Smooth muscle cell (in vitro differentiated cells): ENCODE data around the gene ACAD11. TPM values are rescaled to one million over a fixed set of nuclear protein-coding genes. Genes with fewer than 3 reads are reported as not detected.

Experiments
- DNase-seq: peaks from one replicate; lab custom pipeline; 2025; ENCODE audit not compliant: unreplicated experiment; lab: John Stamatoyannopoulos, UW
- H2AFZ ChIP-seq: fragments of 200-600 bp; sonication (generic); 2 replicates; pipeline ENCODE4 v1.6.0; 2016; ENCODE audit warnings: antibody characterized with exemption, low read depth, mild to moderate bottlenecking
- H3F3A ChIP-seq: fragments of 200-600 bp; sonication (generic); 2 replicates; pipeline ENCODE4 v1.6.0; 2017; ENCODE audit warnings: antibody characterized with exemption, low read depth
- H3K27ac ChIP-seq: fragments of 200-600 bp; sonication (generic); 2 replicates; pipeline ENCODE4 v1.5.1; 2016; ENCODE audit warnings: low read depth, mild to moderate bottlenecking
- H3K27me3 ChIP-seq: fragments of 200-600 bp; sonication (generic); 2 replicates; pipeline ENCODE4 v1.6.1; 2016; ENCODE audit warnings: low read depth, mild to moderate bottlenecking
- H3K36me3 ChIP-seq: fragments of 200-600 bp; sonication (generic); 2 replicates; pipeline ENCODE4 v1.5.1; 2016; ENCODE audit warnings: low read depth
- H3K4me1 ChIP-seq: fragments of 200-600 bp; sonication (generic); 2 replicates; pipeline ENCODE4 v1.5.1; 2016; ENCODE audit warnings: low read depth
- H3K4me2 ChIP-seq: fragments of 200-600 bp; sonication (generic); 2 replicates; pipeline ENCODE4 v1.6.0; 2016; ENCODE audit warnings: mild to moderate bottlenecking
- H3K4me3 ChIP-seq: fragments of 200-600 bp; sonication (generic); 2 replicates; pipeline ENCODE4 v1.5.1; 2016; ENCODE audit warnings: mild to moderate bottlenecking
- H3K79me2 ChIP-seq: fragments of 200-600 bp; sonication (generic); 2 replicates; pipeline ENCODE4 v1.6.0; 2016; ENCODE audit warnings: low read depth, mild to moderate bottlenecking
- H3K9ac ChIP-seq: fragments of 200-600 bp; sonication (generic); 2 replicates; pipeline ENCODE4 v1.6.0; 2016; ENCODE audit warnings: low read depth
- H3K9me3 ChIP-seq: fragments of 200-600 bp; sonication (generic); replicated peaks from 2 replicates; pipeline ENCODE4 v1.5.1; 2016; ENCODE audit warnings: low read depth
- H4K20me1 ChIP-seq: fragments of 200-600 bp; sonication (generic); 2 replicates; pipeline ENCODE4 v1.6.0; 2016; ENCODE audit warnings: low read depth
- CTCF ChIP-seq: fragments of 200-600 bp; sonication (generic); IDR thresholded peaks from 2 replicates; pipeline ENCODE4 v1.5.1; 2017; ENCODE audit warnings: borderline replicate concordance, mild to moderate bottlenecking, antibody characterized with exemption; ENCODE audit not compliant: insufficient read depth, poor library complexity, severe bottlenecking
- WGBS: methylation state at CpG from one replicate; pipeline ENCODE4 v1.1.7; 2016; ENCODE audit warnings: low lambda C conversion rate; 5-methylcytosine and 5-hydroxymethylcytosine counted together
- polyA plus RNA-seq: library from polyadenylated mRNA; unstranded; fragments of >200 nt; fragmentation: Nextera tagmentation; extraction: Ambion mirVana; gene quantifications from 2 replicates; pipeline ENCODE4 v1.2.1, GENCODE V29; 2016
- total RNA-seq: library from RNA; depleted of rRNA; stranded (reverse); fragments of >200 nt; gene quantifications from 2 replicates; pipeline ENCODE4 v1.2.3, GENCODE V29; 2014

Gene ACAD11
- total and polyA plus RNA-seq, 2 experiments from 2014 or later = 24.8 to 28.3 TPM

DNA sequence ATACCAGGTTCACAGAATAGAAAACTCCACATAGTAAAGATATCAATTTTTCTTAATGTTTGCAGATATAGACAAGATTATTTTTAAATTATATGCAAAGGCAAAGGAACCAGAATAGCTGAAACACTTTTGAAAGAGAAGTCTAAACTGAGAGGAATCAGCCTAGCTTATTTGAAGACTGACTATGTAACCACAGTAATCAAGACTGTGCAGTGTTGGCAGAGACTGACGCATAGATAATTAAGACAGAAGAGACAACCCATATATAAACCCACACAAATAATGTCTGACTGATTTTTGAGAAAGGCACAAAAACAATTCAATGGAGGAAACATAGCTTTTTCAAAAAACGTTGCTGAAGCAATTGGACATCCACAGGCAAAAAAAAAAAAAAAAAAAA, 91.2 kb downstream of the ACAD11 start:
- no peaks in the 10 kb centered on the region for H3K4me1 ChIP-seq
- no peak overlapping the region for H3K4me2 ChIP-seq
- no peaks in the 10 kb centered on the region for H3K79me2 ChIP-seq
- no peaks in the 10 kb centered on the region for H3K27me3 ChIP-seq
- DNase-seq = no peak
- H4K20me1 ChIP-seq = no peaks in the 10 kb centered on the region
- 82% methylated on average over 2 of the region's 2 CpGs for WGBS
- TF ChIP-seq CTCF = no peak
- H3K4me3 ChIP-seq = no peak overlapping the region
- no peak overlapping the region for H2AFZ ChIP-seq
- H3K27ac ChIP-seq = no peak overlapping the region
- no peaks in the 10 kb centered on the region for H3F3A ChIP-seq
- H3K9me3 ChIP-seq = no peaks in the 10 kb centered on the region
- H3K9ac ChIP-seq = no peak overlapping the region
- H3K36me3 ChIP-seq = peaks cover 9% of the 10 kb centered on the region

GRCh38 chr3:132564070-132564465, 95.5 kb downstream of the ACAD11 start:
- Histone ChIP-seq H3K4me2 (no peak overlapping the region), H2AFZ (no peak overlapping the region), H3K4me3 (no peak overlapping the region), H3F3A (no peaks in the 10 kb centered on the region), H3K9ac (no peak overlapping the region), H3K79me2 (no peaks in the 10 kb centered on the region), H4K20me1 (no peaks in the 10 kb centered on the region), H3K27ac (no peak overlapping the region), H3K9me3 (no peaks in the 10 kb centered on the region), H3K27me3 (no peaks in the 10 kb centered on the region), H3K36me3 (peaks cover 8% of the 10 kb centered on the region), H3K4me1 (no peaks in the 10 kb centered on the region)
- no peak for DNase-seq
- TF ChIP-seq CTCF = no peak
- 97% methylated on average over 2 of the region's 2 CpGs for WGBS

- H3F3A ChIP-seq = no peaks in the 10 kb centered on the region
- H2AFZ ChIP-seq = no peak overlapping the region
- peaks cover 8% of the 10 kb centered on the region for H3K36me3 ChIP-seq
- no peaks in the 10 kb centered on the region for H3K9me3 ChIP-seq
- H3K9ac ChIP-seq = no peak overlapping the region
- TF ChIP-seq CTCF = no peak
- H3K27ac ChIP-seq = no peak overlapping the region
- H3K4me1 ChIP-seq = no peaks in the 10 kb centered on the region
- no peak overlapping the region for H3K4me2 ChIP-seq
- H3K4me3 ChIP-seq = no peak overlapping the region
- no peaks in the 10 kb centered on the region for H4K20me1 ChIP-seq
- H3K27me3 ChIP-seq = no peaks in the 10 kb centered on the region
- H3K79me2 ChIP-seq = no peaks in the 10 kb centered on the region
- DNase-seq = no peak
- WGBS = 93% methylated on average over 4 of the region's 4 CpGs
These were observed 96.1 kb downstream of the ACAD11 start for GRCh38 chr3:132563420-132564069.

DNA sequence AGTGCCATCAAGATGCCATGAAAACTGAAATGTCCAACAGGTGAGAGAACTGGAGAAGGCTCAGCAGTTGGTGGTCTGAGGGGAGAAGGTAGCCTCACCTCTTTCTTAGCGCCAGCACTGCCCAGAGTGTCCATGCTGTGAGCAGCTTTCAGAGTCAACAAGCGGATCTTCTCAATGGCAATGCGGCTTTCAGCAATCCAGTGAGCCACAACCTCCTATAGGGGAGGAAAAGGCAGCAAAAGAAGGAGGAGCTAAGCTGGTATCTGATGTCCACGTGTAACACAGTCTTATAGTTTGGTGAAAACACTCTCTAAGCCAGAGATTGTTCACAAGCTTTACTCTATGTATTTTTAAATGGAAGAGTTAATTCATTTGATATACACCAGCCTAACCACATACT, 98.6 kb downstream of the ACAD11 start:
- Histone ChIP-seq H3K27ac (no peak overlapping the region), H3K9me3 (no peaks in the 10 kb centered on the region), H3K4me2 (no peak overlapping the region), H3K79me2 (no peaks in the 10 kb centered on the region), H3K9ac (no peak overlapping the region), H3K4me1 (no peaks in the 10 kb centered on the region), H3K4me3 (no peak overlapping the region), H3K27me3 (no peaks in the 10 kb centered on the region), H3F3A (no peaks in the 10 kb centered on the region), H2AFZ (no peak overlapping the region), H4K20me1 (no peaks in the 10 kb centered on the region), H3K36me3 (peaks cover 8% of the 10 kb centered on the region)
- TF ChIP-seq CTCF = no peak
- 80% methylated on average over 4 of the region's 4 CpGs for WGBS
- DNase-seq = no peak
